GM12892 (cell line): ENCODE measurements around the gene KCNIP4.

Experiments
- POLR2A ChIP-seq: IDR thresholded peaks from 2 replicates; pipeline ENCODE4 v1.6.1; 2011; ENCODE audit warnings: low read depth, low read length, control low read depth
- POLR2AphosphoS5 ChIP-seq: IDR thresholded peaks from 2 replicates; pipeline ENCODE4 v1.6.1; 2011; ENCODE audit warnings: low read depth, low read length, control low read depth

- no peak for TF ChIP-seq POLR2A
- TF ChIP-seq POLR2AphosphoS5: no peak
These were observed 564.0 kb downstream of the KCNIP4 start for GRCh38 chr4:21384609-21385008.
